Measurements from ENCODE around the gene PRKAG1. TPM values are rescaled to one million over a fixed set of nuclear protein-coding genes. Genes with fewer than 3 reads are reported as not detected.

PRKAG1 gene
- total RNA-seq, 2 donors from 2014 or later = 25.4 to 26.4 TPM

DNA sequence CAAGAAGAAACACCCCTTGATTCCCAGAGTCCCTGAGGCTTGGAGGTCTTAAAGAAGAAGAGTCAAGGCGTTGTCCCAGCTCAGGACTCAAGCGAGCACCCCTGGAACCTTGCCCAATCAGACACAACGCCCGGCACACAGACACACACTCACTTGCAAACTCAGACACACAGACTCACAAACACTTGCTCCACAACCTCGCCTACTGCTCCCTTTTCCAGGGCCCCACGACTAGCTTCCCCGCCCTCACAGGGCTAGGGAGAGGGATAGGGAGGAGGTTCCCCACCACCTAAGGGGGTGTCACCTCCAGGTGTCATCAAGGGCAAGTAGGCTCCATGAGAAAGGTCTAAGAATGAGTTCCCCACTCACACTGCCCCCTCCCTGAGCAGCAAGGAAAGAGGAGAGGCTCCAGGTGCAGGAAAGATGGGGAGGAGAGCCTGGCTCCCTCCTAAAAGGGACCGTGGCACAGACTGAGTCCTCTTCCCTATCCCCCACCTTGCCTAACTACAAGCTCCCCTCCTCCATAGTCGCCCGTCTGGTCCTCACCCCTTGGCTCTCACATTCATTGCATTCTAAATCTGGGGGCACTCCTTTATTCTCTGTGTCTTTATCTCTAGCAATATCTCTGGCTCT, 47.8 kb downstream of the PRKAG1 start:
- H3K4me3 ChIP-seq = no peak overlapping the region
- ATAC-seq = no peak
- 30 to 40% methylated on average over 7 to 10 of the region's 10 CpGs for WGBS, 2 donors
- DNase-seq = no peak
- H3K9me3 ChIP-seq = no peaks in the 10 kb centered on the region
- H3K27me3 ChIP-seq = peaks cover 0 to 30% of the 10 kb centered on the region in 2 donors
- TF ChIP-seq, protein P1, sequence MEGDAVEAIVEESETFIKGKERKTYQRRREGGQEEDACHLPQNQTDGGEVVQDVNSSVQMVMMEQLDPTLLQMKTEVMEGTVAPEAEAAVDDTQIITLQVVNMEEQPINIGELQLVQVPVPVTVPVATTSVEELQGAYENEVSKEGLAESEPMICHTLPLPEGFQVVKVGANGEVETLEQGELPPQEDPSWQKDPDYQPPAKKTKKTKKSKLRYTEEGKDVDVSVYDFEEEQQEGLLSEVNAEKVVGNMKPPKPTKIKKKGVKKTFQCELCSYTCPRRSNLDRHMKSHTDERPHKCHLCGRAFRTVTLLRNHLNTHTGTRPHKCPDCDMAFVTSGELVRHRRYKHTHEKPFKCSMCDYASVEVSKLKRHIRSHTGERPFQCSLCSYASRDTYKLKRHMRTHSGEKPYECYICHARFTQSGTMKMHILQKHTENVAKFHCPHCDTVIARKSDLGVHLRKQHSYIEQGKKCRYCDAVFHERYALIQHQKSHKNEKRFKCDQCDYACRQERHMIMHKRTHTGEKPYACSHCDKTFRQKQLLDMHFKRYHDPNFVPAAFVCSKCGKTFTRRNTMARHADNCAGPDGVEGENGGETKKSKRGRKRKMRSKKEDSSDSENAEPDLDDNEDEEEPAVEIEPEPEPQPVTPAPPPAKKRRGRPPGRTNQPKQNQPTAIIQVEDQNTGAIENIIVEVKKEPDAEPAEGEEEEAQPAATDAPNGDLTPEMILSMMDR (IDR thresholded peaks at IDR 0.05) = no peak
- H3K4me1 ChIP-seq = peaks cover 27% of the 10 kb centered on the region
- intact Hi-C loops (cut with DNase I) = no loop called here
- no peak overlapping the region for H3K27ac ChIP-seq
- no peaks in the 10 kb centered on the region for H3K36me3 ChIP-seq (replicated peaks in 1 of 2; ENCODE audit: insufficient read depth in 1 of 2, low read depth in 2 of 2)

DNA sequence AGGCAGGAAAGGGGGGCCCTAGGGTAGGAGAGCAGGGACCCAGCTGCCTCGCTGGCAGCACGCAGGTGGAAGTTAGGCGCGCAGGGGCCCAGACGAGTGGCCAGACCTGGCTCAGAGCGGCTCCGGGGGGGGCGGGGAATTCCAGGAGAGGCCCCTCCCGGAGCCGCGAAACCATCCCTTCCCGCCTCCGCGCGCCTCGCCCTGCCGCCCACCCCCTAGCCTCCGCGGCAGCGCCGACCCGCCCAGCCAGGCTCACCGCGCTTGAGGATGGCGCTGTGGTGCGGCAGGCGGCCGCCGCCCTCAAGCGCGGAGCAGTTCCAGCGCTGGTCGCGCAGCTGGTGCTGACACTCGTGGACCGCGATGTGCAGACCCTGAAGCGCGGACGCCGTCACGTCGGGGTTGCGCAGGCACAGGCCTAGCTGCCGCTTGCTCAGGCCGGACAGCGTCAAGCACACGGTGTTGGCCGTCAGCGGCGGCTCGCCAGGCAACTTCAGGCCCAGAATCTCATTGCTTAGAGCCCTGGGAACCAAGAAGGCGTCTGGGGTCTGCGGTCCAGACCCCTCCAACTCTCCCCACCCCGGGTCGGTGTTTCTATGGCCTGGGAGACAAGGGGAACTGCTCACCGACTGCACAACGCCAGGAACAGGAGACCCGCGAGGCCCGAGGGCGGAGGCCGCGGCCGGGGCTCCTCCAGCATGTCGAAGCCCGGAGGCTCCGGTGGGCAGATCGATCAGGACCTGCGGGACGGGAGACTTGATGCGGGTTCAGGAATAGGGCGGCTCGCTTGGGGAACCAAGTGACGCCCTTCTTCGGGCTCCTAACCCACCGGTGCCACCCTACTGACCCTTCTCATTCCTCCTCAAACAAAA, 48.5 kb downstream of the PRKAG1 start:
- H3K4me1 ChIP-seq = peaks cover 27% of the 10 kb centered on the region
- no peaks in the 10 kb centered on the region for H3K9me3 ChIP-seq
- WGBS, 2 donors = 0 to 25% methylated on average over 1 to 75 of the region's 77 CpGs
- H3K27me3 ChIP-seq = peaks cover 0 to 30% of the 10 kb centered on the region in 2 donors
- H3K27ac ChIP-seq = no peak overlapping the region
- ATAC-seq = peak; percentile 19
- TF ChIP-seq, protein P1 (IDR thresholded peaks at IDR 0.05) = no peak
- H3K4me3 ChIP-seq = no peak overlapping the region
- no peaks in the 10 kb centered on the region for H3K36me3 ChIP-seq (replicated peaks in 1 of 2; ENCODE audit: insufficient read depth in 1 of 2, low read depth in 2 of 2)
- DNase-seq = no peak
- intact Hi-C loops (cut with DNase I) = no loop called here

DNA sequence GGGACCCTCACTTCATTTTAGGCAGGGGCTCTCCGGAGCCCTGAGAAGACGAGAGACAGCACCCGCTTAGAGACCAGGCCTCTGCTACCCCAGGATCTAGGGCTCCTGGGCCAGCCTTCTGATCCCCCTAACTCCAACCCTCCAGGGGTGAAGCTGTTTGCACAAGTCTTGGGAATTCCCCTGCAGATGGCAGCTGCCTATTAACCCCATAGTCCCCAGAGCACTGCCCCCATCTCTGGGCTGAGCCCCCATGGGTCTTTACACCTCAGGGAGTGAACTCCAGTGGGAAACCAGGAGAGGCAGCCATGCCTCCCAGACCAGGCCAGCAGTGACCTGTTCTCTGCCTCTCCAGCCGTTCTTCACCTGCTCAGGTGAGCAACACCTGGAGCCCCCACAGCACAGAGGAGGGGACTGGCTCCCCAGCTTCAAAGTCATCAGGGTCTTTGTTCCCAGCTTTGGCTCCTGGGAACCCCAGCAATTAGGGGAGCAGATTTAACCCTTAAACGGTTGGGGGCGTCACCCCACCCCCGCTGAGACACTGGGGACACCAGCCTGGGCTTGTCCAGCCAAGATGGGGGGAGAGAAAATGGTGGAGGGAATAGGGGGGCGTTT, 49.3 kb downstream of the PRKAG1 start:
- intact Hi-C loops (cut with DNase I) = no loop called here
- H3K27me3 ChIP-seq = peaks cover 0 to 30% of the 10 kb centered on the region in 2 donors
- H3K9me3 ChIP-seq = no peaks in the 10 kb centered on the region
- H3K4me3 ChIP-seq = no peak overlapping the region
- no peak for ATAC-seq
- no peak for DNase-seq
- WGBS, 2 donors = 35 to 59% methylated on average over 5 to 8 of the region's 8 CpGs
- H3K36me3 ChIP-seq (replicated peaks in 1 of 2; ENCODE audit: insufficient read depth in 1 of 2, low read depth in 2 of 2) = no peaks in the 10 kb centered on the region
- TF ChIP-seq, protein P1 (IDR thresholded peaks at IDR 0.05) = no peak
- no peak for TF ChIP-seq POLR2A (IDR thresholded peaks at IDR 0.05)
- H3K27ac ChIP-seq = no peak overlapping the region
- peaks cover 27% of the 10 kb centered on the region for H3K4me1 ChIP-seq

DNA sequence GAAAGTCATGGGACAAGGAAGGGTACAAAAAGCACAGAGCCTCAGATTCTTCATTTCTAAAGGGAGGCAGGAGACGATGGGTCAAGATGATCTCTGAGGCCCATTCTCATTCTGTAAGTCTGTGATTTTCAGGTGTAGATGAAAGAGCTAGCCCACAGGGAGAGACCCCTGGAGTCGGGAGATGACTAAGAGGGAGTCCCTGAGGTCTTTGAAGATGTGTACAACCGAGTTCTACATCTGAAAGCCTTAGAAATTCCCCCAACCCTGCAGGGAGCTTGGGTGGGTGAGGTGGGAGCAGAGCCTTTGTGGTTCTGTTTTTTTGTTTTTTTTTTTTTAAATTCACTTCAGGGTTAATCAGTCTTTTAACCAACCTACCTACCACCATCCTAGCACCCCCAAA, 50.1 kb downstream of the PRKAG1 start:
- ATAC-seq = no peak
- 73% methylated on average over 3 of the region's 3 CpGs for WGBS, 2 donors
- H3K4me3 ChIP-seq = no peak overlapping the region
- H3K4me1 ChIP-seq = peaks cover 27% of the 10 kb centered on the region
- TF ChIP-seq POLR2A (IDR thresholded peaks at IDR 0.05) = no peak
- TF ChIP-seq, protein P1 (IDR thresholded peaks at IDR 0.05) = no peak
- H3K27me3 ChIP-seq = peaks cover 0 to 30% of the 10 kb centered on the region in 2 donors
- H3K9me3 ChIP-seq = no peaks in the 10 kb centered on the region
- DNase-seq = no peak
- no peaks in the 10 kb centered on the region for H3K36me3 ChIP-seq (replicated peaks in 1 of 2; ENCODE audit: insufficient read depth in 1 of 2, low read depth in 2 of 2)
- intact Hi-C loops (cut with DNase I) = no loop called here
- H3K27ac ChIP-seq = no peak overlapping the region

Measured in body of pancreas (tissue), 4 donors.